ENCODE data around the gene SSTR3. TPM values are rescaled to one million over a fixed set of nuclear protein-coding genes. Genes with fewer than 3 reads are reported as not detected.
A peak's percentile ranks its signal among the peaks of the same experiment; 100 is the strongest.
"Not testable (repeated sequence)": the region's sequence is repeated elsewhere in the genome, so short reads cannot be mapped to it uniquely, and the experiment has no call there.

SSTR3 gene
- total RNA-seq (2014; rRNA removed; shearing (Covaris generic)): not detected in 2 replicates

- Histone ChIP-seq H3K9me3 (replicated peaks) (no peaks in the 10 kb centered on the region), H3K4me1 (replicated peaks) (no peaks in the 10 kb centered on the region), H3K36me3 (no peaks in the 10 kb centered on the region), H3K27me3 (replicated peaks) (peaks cover 14% of the 10 kb centered on the region), H3K4me3 (no peak within 1 kb of the TSS), H3K27ac (no peak within 1 kb of the TSS)
- DNase-seq (ENCODE audit: low read depth in 1 of 2, low spot score in 2 of 2): no peak
Observed at GRCh38 chr22:37212174-37212906, at the start of gene SSTR3. Gene SSTR3 (minus strand): TSS chr22:37212477. CDS start chr22:37207803, 4,674 bp downstream.

DNA sequence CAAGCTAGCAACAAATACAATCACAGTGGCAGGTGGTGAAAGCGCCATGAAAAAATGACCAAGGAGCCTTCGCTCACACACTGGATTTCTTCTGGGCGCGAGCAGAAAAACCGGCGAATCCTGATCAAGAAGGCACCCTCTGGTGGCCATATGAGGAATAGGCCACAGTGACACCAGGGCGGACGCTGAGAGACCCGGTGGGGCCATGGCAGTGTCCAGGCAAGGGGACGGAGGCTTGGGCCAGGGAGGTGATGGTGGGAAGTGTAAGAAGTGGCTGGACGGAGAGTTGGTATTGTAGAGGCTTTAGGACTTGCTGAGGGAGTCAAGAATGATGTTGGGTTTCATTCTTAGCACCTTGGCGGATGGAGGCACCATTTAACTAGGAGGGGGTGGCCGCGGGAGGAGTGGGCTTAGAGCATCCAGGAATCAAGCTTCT, 48.6 kb upstream of the SSTR3 start:
- no peaks in the 10 kb centered on the region for H3K36me3 ChIP-seq
- no peak overlapping the region for H3K4me3 ChIP-seq
- no peaks in the 10 kb centered on the region for H3K27me3 ChIP-seq (replicated peaks)
- H3K27ac ChIP-seq: no peak overlapping the region
- H3K4me1 ChIP-seq (replicated peaks): peaks cover 9% of the 10 kb centered on the region
- DNase-seq (ENCODE audit: low read depth in 1 of 2, low spot score in 2 of 2): peak; percentile 45 to 67
- peaks cover 9% of the 10 kb centered on the region; the same call in 1 of the 2 replicates for H3K9me3 ChIP-seq (replicated peaks)

GRCh38 chr22:37260155-37260795, 48.0 kb upstream of the SSTR3 start:
- Histone ChIP-seq H3K27me3 (replicated peaks) (no peaks in the 10 kb centered on the region), H3K4me3 (no peak overlapping the region), H3K9me3 (replicated peaks) (peaks cover 9% of the 10 kb centered on the region; the same call in 1 of the 2 replicates), H3K4me1 (replicated peaks) (peaks cover 9% of the 10 kb centered on the region), H3K36me3 (no peaks in the 10 kb centered on the region), H3K27ac (no peak overlapping the region)
- DNase-seq (ENCODE audit: low read depth in 1 of 2, low spot score in 2 of 2): no peak

GRCh38 chr22:37259540-37260029, 47.3 kb upstream of the SSTR3 start:
- H3K4me3 ChIP-seq: no peak overlapping the region
- no peak overlapping the region for H3K27ac ChIP-seq
- H3K27me3 ChIP-seq (replicated peaks): no peaks in the 10 kb centered on the region
- DNase-seq (ENCODE audit: low read depth in 1 of 2, low spot score in 2 of 2): no peak
- peaks cover 15% of the 10 kb centered on the region for H3K4me1 ChIP-seq (replicated peaks)
- peaks cover 6% of the 10 kb centered on the region; the same call in 1 of the 2 replicates for H3K9me3 ChIP-seq (replicated peaks)
- H3K36me3 ChIP-seq: no peaks in the 10 kb centered on the region

- no peaks in the 10 kb centered on the region for H3K27me3 ChIP-seq (replicated peaks)
- H3K4me3 ChIP-seq: no peak overlapping the region
- no peaks in the 10 kb centered on the region for H3K9me3 ChIP-seq (replicated peaks)
- H3K27ac ChIP-seq: no peak overlapping the region
- DNase-seq (ENCODE audit: low read depth in 1 of 2, low spot score in 2 of 2): no peak
- H3K4me1 ChIP-seq (replicated peaks): peaks cover 15% of the 10 kb centered on the region
- no peaks in the 10 kb centered on the region for H3K36me3 ChIP-seq
Observed at GRCh38 chr22:37258753-37259401, 46.6 kb upstream of the SSTR3 start.

GRCh38 chr22:37258005-37258752, 45.9 kb upstream of the SSTR3 start:
- Histone ChIP-seq H3K4me3 (no peak overlapping the region), H3K27me3 (replicated peaks) (no peaks in the 10 kb centered on the region), H3K27ac (no peak overlapping the region), H3K36me3 (no peaks in the 10 kb centered on the region), H3K9me3 (replicated peaks) (no peaks in the 10 kb centered on the region), H3K4me1 (replicated peaks) (peaks cover 15% of the 10 kb centered on the region)
- no peak for DNase-seq (ENCODE audit: low read depth in 1 of 2, low spot score in 2 of 2)

DNA sequence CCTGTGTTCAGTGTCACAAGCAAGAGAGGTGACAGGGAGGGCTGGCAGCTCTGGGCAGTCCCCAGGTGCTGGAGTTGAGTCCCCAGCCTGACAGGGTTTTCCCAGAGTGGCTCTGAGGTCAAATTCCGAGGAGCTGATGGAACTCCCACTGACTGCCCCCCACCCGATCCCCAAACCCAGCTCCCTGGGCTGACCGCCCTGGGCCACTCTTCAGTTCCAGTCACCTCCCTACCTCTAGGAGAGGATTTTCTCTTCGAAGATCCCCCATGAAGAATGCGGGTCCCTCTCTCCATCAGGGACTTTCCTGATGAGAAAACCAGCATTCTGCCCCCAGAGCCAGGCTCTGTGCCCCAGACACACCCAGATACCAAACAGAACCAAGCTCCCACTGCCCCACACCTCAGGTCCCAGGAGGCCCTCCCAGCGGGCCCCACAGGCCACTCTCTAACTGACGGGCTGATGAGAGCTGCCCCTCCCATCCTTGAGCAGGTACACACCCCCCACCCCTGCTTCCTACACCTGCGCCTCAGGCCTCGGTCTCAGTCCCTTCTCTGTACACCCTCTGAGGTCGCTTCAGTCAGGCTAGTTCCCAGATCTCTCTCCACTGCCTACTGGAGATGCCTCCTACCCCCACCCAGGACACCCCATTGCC, 43.9 kb upstream of the SSTR3 start:
- Histone ChIP-seq H3K4me1 (replicated peaks) (peaks cover 15% of the 10 kb centered on the region), H3K36me3 (no peaks in the 10 kb centered on the region), H3K27me3 (replicated peaks) (no peaks in the 10 kb centered on the region), H3K9me3 (replicated peaks) (no peaks in the 10 kb centered on the region), H3K4me3 (no peak overlapping the region), H3K27ac (no peak overlapping the region)
- no peak for DNase-seq (ENCODE audit: low read depth in 1 of 2, low spot score in 2 of 2)

- no peak for DNase-seq (ENCODE audit: low read depth in 1 of 2, low spot score in 2 of 2)
Observed at GRCh38 chr22:37255558-37256006, 43.3 kb upstream of the SSTR3 start.

DNA sequence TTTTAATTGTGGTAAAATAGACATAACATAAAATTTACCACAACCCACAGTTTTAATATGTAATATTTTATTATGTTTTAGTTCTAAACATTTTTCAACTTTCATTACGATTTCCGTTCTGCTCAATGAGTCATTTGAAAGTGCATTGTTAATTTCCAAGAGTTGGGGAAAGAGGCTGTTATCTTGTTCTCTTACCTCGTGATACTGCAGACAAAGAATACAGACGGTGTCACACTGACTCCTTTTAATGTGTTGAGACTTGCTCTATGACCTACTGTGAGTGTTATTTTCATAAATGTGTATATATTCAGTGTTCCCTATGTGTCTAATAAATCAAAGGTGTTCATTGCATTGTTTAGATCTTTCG, 42.6 kb upstream of the SSTR3 start:
- H3K4me3 ChIP-seq: no peak overlapping the region
- no peak overlapping the region for H3K27ac ChIP-seq
- no peaks in the 10 kb centered on the region for H3K9me3 ChIP-seq (replicated peaks)
- H3K36me3 ChIP-seq: no peaks in the 10 kb centered on the region
- peaks cover 15% of the 10 kb centered on the region for H3K4me1 ChIP-seq (replicated peaks)
- peak in 1 of 2 experiments; percentile 31 for DNase-seq (ENCODE audit: low read depth in 1 of 2, low spot score in 2 of 2)
- H3K27me3 ChIP-seq (replicated peaks): no peaks in the 10 kb centered on the region

More at GRCh38 chr22:37255558-37256006, 43.3 kb upstream of the SSTR3 start:
- Histone ChIP-seq H3K36me3 (no peaks in the 10 kb centered on the region), H3K27ac (no peak overlapping the region), H3K4me1 (replicated peaks) (peaks cover 15% of the 10 kb centered on the region), H3K9me3 (replicated peaks) (no peaks in the 10 kb centered on the region), H3K4me3 (no peak overlapping the region), H3K27me3 (replicated peaks) (no peaks in the 10 kb centered on the region)

GRCh38 chr22:37254209-37254866, 42.1 kb upstream of the SSTR3 start:
- H3K27ac ChIP-seq: no peak overlapping the region
- DNase-seq (ENCODE audit: low read depth in 1 of 2, low spot score in 2 of 2): peak in 1 of 2 experiments; percentile 54
- no peaks in the 10 kb centered on the region for H3K27me3 ChIP-seq (replicated peaks)
- no peaks in the 10 kb centered on the region for H3K9me3 ChIP-seq (replicated peaks)
- H3K4me3 ChIP-seq: no peak overlapping the region
- peaks cover 10% of the 10 kb centered on the region for H3K4me1 ChIP-seq (replicated peaks)
- H3K36me3 ChIP-seq: no peaks in the 10 kb centered on the region

GRCh38 chr22:37253126-37253660, 40.9 kb upstream of the SSTR3 start:
- peaks cover 6% of the 10 kb centered on the region for H3K4me1 ChIP-seq (replicated peaks)
- no peak overlapping the region for H3K27ac ChIP-seq
- no peak for DNase-seq (ENCODE audit: low read depth in 1 of 2, low spot score in 2 of 2)
- no peaks in the 10 kb centered on the region for H3K9me3 ChIP-seq (replicated peaks)
- H3K36me3 ChIP-seq: no peaks in the 10 kb centered on the region
- H3K27me3 ChIP-seq (replicated peaks): no peaks in the 10 kb centered on the region
- no peak overlapping the region for H3K4me3 ChIP-seq

- not testable (repeated sequence) for H3K9me3 ChIP-seq (replicated peaks); DNase-seq (ENCODE audit: low read depth in 1 of 2, low spot score in 2 of 2); H3K27ac ChIP-seq; H3K4me1 ChIP-seq (replicated peaks); H3K36me3 ChIP-seq; H3K27me3 ChIP-seq (replicated peaks); H3K4me3 ChIP-seq
Observed at GRCh38 chr22:37251836-37252235, 39.6 kb upstream of the SSTR3 start.
